ENCODE data around the gene EPSTI1. TPM values are rescaled to one million over a fixed set of nuclear protein-coding genes. Genes with fewer than 3 reads are reported as not detected.

EPSTI1 gene
- total RNA-seq, 1 donor from 2014 or later, result 121 TPM

GRCh38 chr13:42860485-42860884 is 131.6 kb downstream of the EPSTI1 start:
- intact Hi-C loops (cut with micrococcal nuclease), result no loop called here

GRCh38 chr13:42859760-42860159 is 132.3 kb downstream of the EPSTI1 start:
- intact Hi-C loops (cut with micrococcal nuclease), result no loop called here

- intact Hi-C loops (cut with micrococcal nuclease), result no loop called here
These were observed 136.6 kb downstream of the EPSTI1 start for GRCh38 chr13:42855410-42855809.

GRCh38 chr13:42852136-42852535 is 139.9 kb downstream of the EPSTI1 start:
- intact Hi-C loops (cut with micrococcal nuclease), result no loop called here

- intact Hi-C loops (cut with micrococcal nuclease), result no loop called here
These were observed 142.8 kb downstream of the EPSTI1 start for GRCh38 chr13:42849200-42849599.

- intact Hi-C loops (cut with micrococcal nuclease), result no loop called here
These were observed 144.0 kb downstream of the EPSTI1 start for GRCh38 chr13:42847891-42848663.

- intact Hi-C loops (cut with micrococcal nuclease), result no loop called here
These were observed 154.9 kb downstream of the EPSTI1 start for GRCh38 chr13:42836930-42837690.

Other genes with a start within 250 kb of the EPSTI1 start
- gene FAM216B, start 210.7 kb downstream of the EPSTI1 start, total RNA-seq, result not detected in 2 replicates
- gene DNAJC15, start 31.3 kb upstream of the EPSTI1 start, total RNA-seq, result 15.7 and 18.0 TPM in 2 replicates